DND-41 (cell line): ENCODE results near the gene HOXD9.

Experiments used
- ATAC-seq: fragments of 200-7000 bp; cut with Tn5 transposase; 3 replicates; pipeline ENCODE4 v1.9.1; 2021; ENCODE audit warnings: low read depth; ENCODE audit not compliant: insufficient read depth
- DNase-seq: peaks from one replicate; pipeline ENCODE4 v3.0.0-alpha.2; 2020
- H2AFZ ChIP-seq: 2 replicates; pipeline ENCODE4 v1.6.0; 2012; ENCODE audit warnings: low read depth, low read length
- H3K27ac ChIP-seq: 2 replicates; pipeline ENCODE4 v1.5.1; 2012; ENCODE audit warnings: low read length, inconsistent platforms
- H3K27me3 ChIP-seq: fragments of 200-600 bp; sonication (generic); 2 replicates; pipeline ENCODE4 v1.6.0; 2012; ENCODE audit warnings: low read length, mild to moderate bottlenecking, inconsistent platforms; ENCODE audit not compliant: insufficient read depth, poor library complexity
- H3K36me3 ChIP-seq: 2 replicates; pipeline ENCODE4 v1.5.1; 2012; ENCODE audit warnings: low read length, inconsistent platforms; ENCODE audit not compliant: insufficient read depth
- H3K4me1 ChIP-seq: 2 replicates; pipeline ENCODE4 v1.5.1; 2012; ENCODE audit warnings: mild to moderate bottlenecking, low read length; ENCODE audit not compliant: insufficient read depth
- H3K4me2 ChIP-seq: 2 replicates; pipeline ENCODE4 v1.6.0; 2012; ENCODE audit warnings: mild to moderate bottlenecking, moderate library complexity, low read length, inconsistent platforms; ENCODE audit not compliant: insufficient read depth
- H3K4me3 ChIP-seq, 2 experiments: fragments of 200-600 bp in 1 of 2; shearing (Covaris generic) in 1 of 2; 2 replicates each; pipeline ENCODE4 v1.5.1; 2012 to 2016; ENCODE audit warnings: inconsistent platforms in 2 of 2, low read length in 2 of 2, mild to moderate bottlenecking in 2 of 2, low read depth in 1 of 2, moderate library complexity in 1 of 2
- H3K79me2 ChIP-seq: 2 replicates; pipeline ENCODE4 v1.6.0; 2012; ENCODE audit warnings: low read length, inconsistent platforms; ENCODE audit not compliant: insufficient read depth
- H3K9ac ChIP-seq: 2 replicates; pipeline ENCODE4 v1.6.0; 2012; ENCODE audit warnings: low read depth, mild to moderate bottlenecking, inconsistent platforms, low read length, moderate library complexity
- H3K9me3 ChIP-seq: 2 replicates; pipeline ENCODE4 v1.5.1; 2012; ENCODE audit warnings: low read length, moderate library complexity, mild to moderate bottlenecking, inconsistent platforms; ENCODE audit not compliant: insufficient read depth, severe bottlenecking
- H4K20me1 ChIP-seq: 2 replicates; pipeline ENCODE4 v1.6.0; 2012; ENCODE audit warnings: low read length; ENCODE audit not compliant: insufficient read depth
- EZH2 ChIP-seq: IDR thresholded peaks from 3 replicates; pipeline ENCODE4 v1.6.1; 2012; ENCODE audit warnings: borderline replicate concordance, low read depth, mild to moderate bottlenecking, moderate library complexity, low read length, inconsistent platforms; ENCODE audit not compliant: severe bottlenecking
- TF ChIP-seq, protein P1 (sequence below): IDR thresholded peaks from 2 replicates; pipeline ENCODE4 v1.5.1; 2012; ENCODE audit warnings: borderline replicate concordance, low read length, moderate library complexity, mild to moderate bottlenecking; ENCODE audit not compliant: poor library complexity, severe bottlenecking; ENCODE audit errors: extremely low read depth

HOXD9 gene

DNA sequence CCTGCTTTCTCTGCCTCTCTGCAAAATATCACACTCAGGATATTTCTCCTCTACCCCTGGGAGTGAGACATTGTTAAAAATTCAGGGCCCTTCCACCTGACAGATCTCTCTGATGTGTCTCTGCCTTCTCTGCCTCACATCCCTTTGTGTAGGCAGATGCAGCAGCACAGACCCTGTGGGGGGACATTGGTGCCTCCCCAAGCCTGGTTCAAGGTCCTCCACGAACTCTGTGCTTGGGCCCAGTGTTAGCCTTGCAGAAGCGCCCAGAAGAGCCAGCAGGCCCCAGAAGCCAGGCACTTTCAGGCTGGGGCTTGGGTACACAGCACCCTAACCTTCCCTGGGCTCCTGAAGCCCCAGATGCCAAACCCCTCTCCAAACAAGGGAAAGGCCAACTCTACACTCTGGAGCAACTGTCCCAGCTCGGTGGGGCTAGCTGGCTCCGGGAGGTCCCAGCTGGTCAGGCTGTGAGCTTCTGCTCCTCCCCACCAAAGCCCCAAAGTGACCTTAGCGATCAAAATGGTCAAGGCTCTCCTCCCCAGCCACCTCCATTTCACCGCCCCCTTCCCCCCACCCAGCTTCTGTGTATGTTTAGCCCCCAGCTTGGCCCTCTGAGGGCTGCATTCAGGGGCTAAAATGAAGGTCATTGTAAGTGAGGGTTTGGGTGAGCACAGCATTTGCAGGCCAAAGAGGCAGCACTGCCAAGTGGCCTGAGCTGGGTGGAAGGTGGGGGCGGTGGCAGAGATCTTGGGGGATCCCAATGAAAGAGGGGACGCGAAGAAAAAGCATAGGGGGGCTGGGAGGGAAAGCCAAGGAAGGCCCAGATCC is 2.6 kb downstream of the HOXD9 start:
- no peaks in the 10 kb centered on the region for H3K9me3 ChIP-seq
- H2AFZ ChIP-seq = no peak overlapping the region
- H3K4me1 ChIP-seq = peaks cover 4% of the 10 kb centered on the region; the same call in 1 of the 2 replicates
- ATAC-seq (no peak), DNase-seq (no peak)
- H3K27ac ChIP-seq = no peak overlapping the region
- no peaks in the 10 kb centered on the region for H3K79me2 ChIP-seq
- H3K4me3 ChIP-seq = no peak overlapping the region
- H3K27me3 ChIP-seq = no peaks in the 10 kb centered on the region
- no peaks in the 10 kb centered on the region for H3K36me3 ChIP-seq
- H3K4me2 ChIP-seq = no peak overlapping the region
- no peaks in the 10 kb centered on the region for H4K20me1 ChIP-seq
- no peak for TF ChIP-seq EZH2
- TF ChIP-seq, protein P1, sequence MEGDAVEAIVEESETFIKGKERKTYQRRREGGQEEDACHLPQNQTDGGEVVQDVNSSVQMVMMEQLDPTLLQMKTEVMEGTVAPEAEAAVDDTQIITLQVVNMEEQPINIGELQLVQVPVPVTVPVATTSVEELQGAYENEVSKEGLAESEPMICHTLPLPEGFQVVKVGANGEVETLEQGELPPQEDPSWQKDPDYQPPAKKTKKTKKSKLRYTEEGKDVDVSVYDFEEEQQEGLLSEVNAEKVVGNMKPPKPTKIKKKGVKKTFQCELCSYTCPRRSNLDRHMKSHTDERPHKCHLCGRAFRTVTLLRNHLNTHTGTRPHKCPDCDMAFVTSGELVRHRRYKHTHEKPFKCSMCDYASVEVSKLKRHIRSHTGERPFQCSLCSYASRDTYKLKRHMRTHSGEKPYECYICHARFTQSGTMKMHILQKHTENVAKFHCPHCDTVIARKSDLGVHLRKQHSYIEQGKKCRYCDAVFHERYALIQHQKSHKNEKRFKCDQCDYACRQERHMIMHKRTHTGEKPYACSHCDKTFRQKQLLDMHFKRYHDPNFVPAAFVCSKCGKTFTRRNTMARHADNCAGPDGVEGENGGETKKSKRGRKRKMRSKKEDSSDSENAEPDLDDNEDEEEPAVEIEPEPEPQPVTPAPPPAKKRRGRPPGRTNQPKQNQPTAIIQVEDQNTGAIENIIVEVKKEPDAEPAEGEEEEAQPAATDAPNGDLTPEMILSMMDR = no peak
- H3K9ac ChIP-seq = no peak overlapping the region

DNA sequence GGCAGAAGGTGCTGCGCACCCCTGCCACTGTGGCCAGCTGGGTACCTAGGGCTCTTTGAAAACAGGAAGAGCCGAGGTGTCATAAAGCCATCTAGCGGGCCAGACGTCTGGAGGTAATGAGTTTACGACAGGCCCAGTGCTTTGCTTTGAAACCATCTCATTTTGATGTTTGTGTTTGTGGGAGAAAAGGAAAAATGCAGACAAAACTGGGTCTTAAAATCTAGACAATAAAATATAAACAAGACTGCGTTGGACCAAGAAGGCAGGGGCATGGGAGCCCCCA is 3.2 kb downstream of the HOXD9 start:
- Histone ChIP-seq H3K4me3 (no peak overlapping the region), H3K4me1 (peaks cover 4% of the 10 kb centered on the region; the same call in 1 of the 2 replicates), H3K9me3 (no peaks in the 10 kb centered on the region), H3K27ac (no peak overlapping the region), H3K36me3 (no peaks in the 10 kb centered on the region), H3K79me2 (no peaks in the 10 kb centered on the region), H4K20me1 (no peaks in the 10 kb centered on the region), H3K4me2 (no peak overlapping the region), H2AFZ (no peak overlapping the region), H3K27me3 (no peaks in the 10 kb centered on the region), H3K9ac (no peak overlapping the region)
- DNase-seq (no peak), ATAC-seq (no peak)
- TF ChIP-seq, protein P1 = no peak
- TF ChIP-seq EZH2 = no peak

DNA sequence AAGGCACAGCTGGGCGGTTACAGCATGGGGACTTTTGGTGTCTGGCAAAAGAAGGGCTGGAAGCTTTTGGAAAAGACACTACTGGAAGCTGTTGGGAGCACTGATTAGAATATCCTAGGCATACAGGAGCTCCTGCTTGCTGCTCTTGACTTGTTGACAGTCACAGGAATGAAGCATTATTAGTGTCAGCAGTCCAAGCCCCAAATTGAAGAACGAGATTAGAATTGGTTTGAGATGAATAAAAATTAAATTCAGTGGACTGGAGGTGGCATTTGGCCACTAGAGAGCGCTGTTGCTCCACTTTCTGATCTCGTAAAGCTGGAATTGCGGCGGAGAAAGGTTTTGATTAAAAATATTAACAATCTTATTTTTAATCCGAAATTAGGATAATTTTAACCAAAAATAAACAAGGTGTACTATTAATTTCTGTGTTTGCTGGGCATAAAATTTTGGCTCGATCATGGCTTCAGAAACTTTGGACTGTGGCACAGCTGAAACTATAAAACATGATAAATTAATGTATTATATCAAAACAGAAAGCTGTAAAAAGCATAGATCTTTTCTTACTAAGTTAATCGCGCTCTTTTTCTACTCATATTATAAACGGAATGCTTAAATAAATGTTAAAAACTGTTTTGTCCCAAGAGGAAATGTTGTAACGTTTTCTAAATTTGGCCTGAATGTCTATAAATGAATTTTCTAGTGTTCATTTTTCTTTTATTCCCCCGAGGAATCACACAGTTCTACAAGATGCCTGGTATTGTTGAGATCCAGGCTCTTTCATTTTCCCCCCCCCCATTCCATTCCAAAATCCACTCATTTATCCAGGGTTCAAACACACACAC is 4.6 kb downstream of the HOXD9 start:
- Histone ChIP-seq H3K36me3 (no peaks in the 10 kb centered on the region), H2AFZ (no peak overlapping the region)

More for the DNA sequence above, 4.6 kb downstream of the HOXD9 start:
- Histone ChIP-seq H3K27me3 (peaks cover 3% of the 10 kb centered on the region), H3K4me1 (peaks cover 4% of the 10 kb centered on the region; the same call in 1 of the 2 replicates), H3K79me2 (no peaks in the 10 kb centered on the region), H3K4me3 (no peak overlapping the region), H3K9me3 (no peaks in the 10 kb centered on the region), H4K20me1 (no peaks in the 10 kb centered on the region), H3K4me2 (peak overlapping the region; percentile 27; the same call in 1 of the 2 replicates), H3K27ac (no peak overlapping the region), H3K9ac (no peak overlapping the region)
- TF ChIP-seq EZH2 = no peak
- TF ChIP-seq, protein P1 = peak; percentile 88
- DNase-seq = peak; percentile 59
- ATAC-seq = peak; percentile 62; the same call in 1 of the 3 replicates
